ENCODE results near the gene SWT1. TPM values are rescaled to one million over a fixed set of nuclear protein-coding genes. Genes with fewer than 3 reads are reported as not detected.

Gene SWT1
- total and polyA plus RNA-seq, 2 of the 13 experiments (the other 11 are each of a cell fraction or from before 2014, with no cell fraction given) = 1.7 to 2.5 TPM

DNA sequence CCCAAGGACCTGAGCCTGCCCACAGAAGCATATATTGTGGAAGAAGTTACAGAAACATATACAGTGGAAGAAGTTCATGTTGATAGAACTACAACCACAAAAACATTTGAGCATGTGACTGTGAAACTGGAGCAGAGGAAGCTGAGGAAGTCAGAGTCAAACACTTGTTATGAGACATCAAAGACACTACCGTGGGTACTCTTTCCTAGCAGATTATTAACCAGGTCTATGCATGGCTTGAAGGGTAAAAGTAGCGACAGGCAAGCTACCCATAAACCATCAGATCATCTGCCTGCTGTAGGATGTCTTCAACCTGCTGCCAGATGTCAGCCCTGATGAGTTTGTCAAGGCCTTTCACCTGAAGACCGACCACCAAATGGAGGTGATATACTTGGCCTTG lies 124.3 kb downstream of the SWT1 start (continued):
- TF ChIP-seq EP300 (IDR thresholded peaks at IDR 0.05; ENCODE audit: low read depth in 2 of 2, low read length in 2 of 2) = peak in 1 of 2 experiments; percentile 21; a peak in 1 of 4 replicates
- TF ChIP-seq EP300 (CRISPR knock-in tag; IDR thresholded peaks at IDR 0.05; ENCODE audit: borderline replicate concordance) = no peak
- TF ChIP-seq, protein P1, sequence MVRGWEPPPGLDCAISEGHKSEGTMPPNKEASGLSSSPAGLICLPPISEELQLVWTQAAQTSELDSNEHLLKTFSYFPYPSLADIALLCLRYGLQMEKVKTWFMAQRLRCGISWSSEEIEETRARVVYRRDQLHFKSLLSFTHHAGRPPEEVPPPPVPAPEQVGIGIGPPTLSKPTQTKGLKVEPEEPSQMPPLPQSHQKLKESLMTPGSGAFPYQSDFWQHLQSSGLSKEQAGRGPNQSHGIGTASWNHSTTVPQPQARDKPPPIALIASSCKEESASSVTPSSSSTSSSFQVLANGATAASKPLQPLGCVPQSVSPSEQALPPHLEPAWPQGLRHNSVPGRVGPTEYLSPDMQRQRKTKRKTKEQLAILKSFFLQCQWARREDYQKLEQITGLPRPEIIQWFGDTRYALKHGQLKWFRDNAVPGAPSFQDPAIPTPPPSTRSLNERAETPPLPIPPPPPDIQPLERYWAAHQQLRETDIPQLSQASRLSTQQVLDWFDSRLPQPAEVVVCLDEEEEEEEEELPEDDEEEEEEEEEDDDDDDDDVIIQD (CRISPR knock-in tag; IDR thresholded peaks at IDR 0.05; ENCODE audit: low read depth) = peak; percentile 81; the same call in 1 of the 2 replicates
- 0 out of 2 replicates have a peak, but pooled peaks have one; percentile 35 for TF ChIP-seq ZNF143 (CRISPR knock-in tag; IDR thresholded peaks at IDR 0.05)
- no peak for TF ChIP-seq AHR (CRISPR knock-in tag; IDR thresholded peaks at IDR 0.05)
- TF ChIP-seq, protein P2, sequence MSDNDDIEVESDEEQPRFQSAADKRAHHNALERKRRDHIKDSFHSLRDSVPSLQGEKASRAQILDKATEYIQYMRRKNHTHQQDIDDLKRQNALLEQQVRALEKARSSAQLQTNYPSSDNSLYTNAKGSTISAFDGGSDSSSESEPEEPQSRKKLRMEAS (IDR thresholded peaks at IDR 0.05) = peak; percentile 37; the same call in 1 of the 2 replicates
- TF ChIP-seq, protein P3, sequence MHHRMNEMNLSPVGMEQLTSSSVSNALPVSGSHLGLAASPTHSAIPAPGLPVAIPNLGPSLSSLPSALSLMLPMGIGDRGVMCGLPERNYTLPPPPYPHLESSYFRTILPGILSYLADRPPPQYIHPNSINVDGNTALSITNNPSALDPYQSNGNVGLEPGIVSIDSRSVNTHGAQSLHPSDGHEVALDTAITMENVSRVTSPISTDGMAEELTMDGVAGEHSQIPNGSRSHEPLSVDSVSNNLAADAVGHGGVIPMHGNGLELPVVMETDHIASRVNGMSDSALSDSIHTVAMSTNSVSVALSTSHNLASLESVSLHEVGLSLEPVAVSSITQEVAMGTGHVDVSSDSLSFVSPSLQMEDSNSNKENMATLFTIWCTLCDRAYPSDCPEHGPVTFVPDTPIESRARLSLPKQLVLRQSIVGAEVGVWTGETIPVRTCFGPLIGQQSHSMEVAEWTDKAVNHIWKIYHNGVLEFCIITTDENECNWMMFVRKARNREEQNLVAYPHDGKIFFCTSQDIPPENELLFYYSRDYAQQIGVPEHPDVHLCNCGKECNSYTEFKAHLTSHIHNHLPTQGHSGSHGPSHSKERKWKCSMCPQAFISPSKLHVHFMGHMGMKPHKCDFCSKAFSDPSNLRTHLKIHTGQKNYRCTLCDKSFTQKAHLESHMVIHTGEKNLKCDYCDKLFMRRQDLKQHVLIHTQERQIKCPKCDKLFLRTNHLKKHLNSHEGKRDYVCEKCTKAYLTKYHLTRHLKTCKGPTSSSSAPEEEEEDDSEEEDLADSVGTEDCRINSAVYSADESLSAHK (CRISPR knock-in tag; IDR thresholded peaks at IDR 0.05; ENCODE audit: borderline replicate concordance) = no peak
- TF ChIP-seq POGZ (CRISPR knock-in tag; IDR thresholded peaks at IDR 0.05) = 0 out of 2 replicates have a peak, but pooled peaks have one; percentile 13
- no peak for TF ChIP-seq ZNF724P (CRISPR knock-in tag; IDR thresholded peaks at IDR 0.05; ENCODE audit: borderline replicate concordance)
- TF ChIP-seq ZKSCAN1 (IDR thresholded peaks at IDR 0.05; ENCODE audit: low read length) = no peak
- TF ChIP-seq IRF2 (CRISPR knock-in tag; IDR thresholded peaks at IDR 0.05) = 0 out of 2 replicates have a peak, but pooled peaks have one; percentile 18
- TF ChIP-seq, protein P4, sequence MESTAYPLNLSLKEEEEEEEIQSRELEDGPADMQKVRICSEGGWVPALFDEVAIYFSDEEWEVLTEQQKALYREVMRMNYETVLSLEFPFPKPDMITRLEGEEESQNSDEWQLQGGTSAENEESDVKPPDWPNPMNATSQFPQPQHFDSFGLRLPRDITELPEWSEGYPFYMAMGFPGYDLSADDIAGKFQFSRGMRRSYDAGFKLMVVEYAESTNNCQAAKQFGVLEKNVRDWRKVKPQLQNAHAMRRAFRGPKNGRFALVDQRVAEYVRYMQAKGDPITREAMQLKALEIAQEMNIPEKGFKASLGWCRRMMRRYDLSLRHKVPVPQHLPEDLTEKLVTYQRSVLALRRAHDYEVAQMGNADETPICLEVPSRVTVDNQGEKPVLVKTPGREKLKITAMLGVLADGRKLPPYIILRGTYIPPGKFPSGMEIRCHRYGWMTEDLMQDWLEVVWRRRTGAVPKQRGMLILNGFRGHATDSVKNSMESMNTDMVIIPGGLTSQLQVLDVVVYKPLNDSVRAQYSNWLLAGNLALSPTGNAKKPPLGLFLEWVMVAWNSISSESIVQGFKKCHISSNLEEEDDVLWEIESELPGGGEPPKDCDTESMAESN (CRISPR knock-in tag; conservative IDR thresholded peaks at IDR 0.05) = no peak
- TF ChIP-seq, protein P5, sequence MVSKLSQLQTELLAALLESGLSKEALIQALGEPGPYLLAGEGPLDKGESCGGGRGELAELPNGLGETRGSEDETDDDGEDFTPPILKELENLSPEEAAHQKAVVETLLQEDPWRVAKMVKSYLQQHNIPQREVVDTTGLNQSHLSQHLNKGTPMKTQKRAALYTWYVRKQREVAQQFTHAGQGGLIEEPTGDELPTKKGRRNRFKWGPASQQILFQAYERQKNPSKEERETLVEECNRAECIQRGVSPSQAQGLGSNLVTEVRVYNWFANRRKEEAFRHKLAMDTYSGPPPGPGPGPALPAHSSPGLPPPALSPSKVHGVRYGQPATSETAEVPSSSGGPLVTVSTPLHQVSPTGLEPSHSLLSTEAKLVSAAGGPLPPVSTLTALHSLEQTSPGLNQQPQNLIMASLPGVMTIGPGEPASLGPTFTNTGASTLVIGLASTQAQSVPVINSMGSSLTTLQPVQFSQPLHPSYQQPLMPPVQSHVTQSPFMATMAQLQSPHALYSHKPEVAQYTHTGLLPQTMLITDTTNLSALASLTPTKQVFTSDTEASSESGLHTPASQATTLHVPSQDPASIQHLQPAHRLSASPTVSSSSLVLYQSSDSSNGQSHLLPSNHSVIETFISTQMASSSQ (IDR thresholded peaks at IDR 0.05; ENCODE audit: low read depth) = peak; percentile 81
- TF ChIP-seq, protein P5 (CRISPR knock-in tag; IDR thresholded peaks at IDR 0.05; ENCODE audit: borderline replicate concordance) = peak; percentile 78; the same call in 1 of the 2 replicates
- TF ChIP-seq, protein P6, sequence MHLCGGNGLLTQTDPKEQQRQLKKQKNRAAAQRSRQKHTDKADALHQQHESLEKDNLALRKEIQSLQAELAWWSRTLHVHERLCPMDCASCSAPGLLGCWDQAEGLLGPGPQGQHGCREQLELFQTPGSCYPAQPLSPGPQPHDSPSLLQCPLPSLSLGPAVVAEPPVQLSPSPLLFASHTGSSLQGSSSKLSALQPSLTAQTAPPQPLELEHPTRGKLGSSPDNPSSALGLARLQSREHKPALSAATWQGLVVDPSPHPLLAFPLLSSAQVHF (CRISPR knock-in tag; IDR thresholded peaks at IDR 0.05) = no peak
- TF ChIP-seq, protein P7, sequence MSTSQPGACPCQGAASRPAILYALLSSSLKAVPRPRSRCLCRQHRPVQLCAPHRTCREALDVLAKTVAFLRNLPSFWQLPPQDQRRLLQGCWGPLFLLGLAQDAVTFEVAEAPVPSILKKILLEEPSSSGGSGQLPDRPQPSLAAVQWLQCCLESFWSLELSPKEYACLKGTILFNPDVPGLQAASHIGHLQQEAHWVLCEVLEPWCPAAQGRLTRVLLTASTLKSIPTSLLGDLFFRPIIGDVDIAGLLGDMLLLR (CRISPR knock-in tag; IDR thresholded peaks at IDR 0.05) = no peak

All from HepG2 (cell line).